ENCODE results near the gene ATP13A3.

DNA sequence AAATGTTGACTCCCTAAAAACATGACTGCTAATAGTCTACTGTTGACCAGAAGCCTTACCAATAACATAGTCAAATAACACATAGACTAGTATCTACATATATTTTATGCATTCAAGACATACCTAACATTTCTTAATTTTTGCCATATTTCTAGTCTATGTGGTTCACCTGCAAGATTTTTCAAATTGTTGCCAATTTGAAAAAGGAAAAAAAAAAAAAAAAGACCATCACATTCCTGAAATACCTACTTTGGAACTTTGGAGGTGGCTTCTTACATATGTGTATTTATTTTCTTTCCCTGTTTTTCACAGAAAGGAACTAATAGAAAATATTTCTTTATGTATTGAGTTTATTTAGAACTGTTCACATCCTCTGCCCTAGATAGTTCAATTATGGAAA lies 13.4 kb upstream of the ATP13A3 start:
- TF ChIP-seq, protein P1, sequence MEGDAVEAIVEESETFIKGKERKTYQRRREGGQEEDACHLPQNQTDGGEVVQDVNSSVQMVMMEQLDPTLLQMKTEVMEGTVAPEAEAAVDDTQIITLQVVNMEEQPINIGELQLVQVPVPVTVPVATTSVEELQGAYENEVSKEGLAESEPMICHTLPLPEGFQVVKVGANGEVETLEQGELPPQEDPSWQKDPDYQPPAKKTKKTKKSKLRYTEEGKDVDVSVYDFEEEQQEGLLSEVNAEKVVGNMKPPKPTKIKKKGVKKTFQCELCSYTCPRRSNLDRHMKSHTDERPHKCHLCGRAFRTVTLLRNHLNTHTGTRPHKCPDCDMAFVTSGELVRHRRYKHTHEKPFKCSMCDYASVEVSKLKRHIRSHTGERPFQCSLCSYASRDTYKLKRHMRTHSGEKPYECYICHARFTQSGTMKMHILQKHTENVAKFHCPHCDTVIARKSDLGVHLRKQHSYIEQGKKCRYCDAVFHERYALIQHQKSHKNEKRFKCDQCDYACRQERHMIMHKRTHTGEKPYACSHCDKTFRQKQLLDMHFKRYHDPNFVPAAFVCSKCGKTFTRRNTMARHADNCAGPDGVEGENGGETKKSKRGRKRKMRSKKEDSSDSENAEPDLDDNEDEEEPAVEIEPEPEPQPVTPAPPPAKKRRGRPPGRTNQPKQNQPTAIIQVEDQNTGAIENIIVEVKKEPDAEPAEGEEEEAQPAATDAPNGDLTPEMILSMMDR (conservative IDR thresholded peaks at IDR 0.05; ENCODE audit: low read length) = no peak
- no peak for TF ChIP-seq EZH2phosphoT487 (IDR thresholded peaks at IDR 0.05; ENCODE audit: borderline replicate concordance, low read depth, low read length)
